Neutrophil (primary cell): ENCODE data around the gene TEX50.
"Not testable (repeated sequence)": the region's sequence is repeated elsewhere in the genome, so short reads cannot be mapped to it uniquely, and the experiment has no call there.

Source experiments
- H3K27ac ChIP-seq: fragments of 200-600 bp; sonication (generic); 2 replicates; pipeline ENCODE4 v1.5.1; 2016; ENCODE audit warnings: mild to moderate bottlenecking, moderate library complexity
- H3K27me3 ChIP-seq: fragments of 200-600 bp; sonication (generic); 2 replicates; pipeline ENCODE4 v1.6.0; 2016; ENCODE audit warnings: mild to moderate bottlenecking
- H3K36me3 ChIP-seq: fragments of 200-600 bp; sonication (generic); 2 replicates; pipeline ENCODE4 v1.5.1; 2017
- H3K4me1 ChIP-seq, 2 experiments: fragments of 200-600 bp in 1 of 2; sonication (generic) in 1 of 2; 1 replicate in 1 of 2; 2 replicates in 1 of 2; pipeline versions ENCODE4 v1.5.1 to v1.6.1; 2013 to 2016; ENCODE audit warnings: low read depth in 1 of 2, low read length in 1 of 2, mild to moderate bottlenecking in 1 of 2, moderate library complexity in 1 of 2; ENCODE audit not compliant: control insufficient read depth in 1 of 2, insufficient read depth in 1 of 2
- H3K4me3 ChIP-seq, 2 experiments: fragments of 200-600 bp in 1 of 2; sonication (generic) in 1 of 2; 1 replicate in 1 of 2; 2 replicates in 1 of 2; pipeline ENCODE4 v1.5.1; 2013 to 2016; ENCODE audit warnings: low read depth in 1 of 2, low read length in 1 of 2, mild to moderate bottlenecking in 1 of 2, moderate library complexity in 1 of 2
- H3K9me3 ChIP-seq: fragments of 200-600 bp; sonication (generic); 2 replicates; pipeline ENCODE4 v1.5.1; 2016
- TF ChIP-seq, protein P1 (sequence below): fragments of 200-600 bp; sonication (generic); IDR thresholded peaks from 2 replicates; pipeline ENCODE4 v1.5.1; 2016; ENCODE audit warnings: antibody characterized with exemption

Gene TEX50

DNA sequence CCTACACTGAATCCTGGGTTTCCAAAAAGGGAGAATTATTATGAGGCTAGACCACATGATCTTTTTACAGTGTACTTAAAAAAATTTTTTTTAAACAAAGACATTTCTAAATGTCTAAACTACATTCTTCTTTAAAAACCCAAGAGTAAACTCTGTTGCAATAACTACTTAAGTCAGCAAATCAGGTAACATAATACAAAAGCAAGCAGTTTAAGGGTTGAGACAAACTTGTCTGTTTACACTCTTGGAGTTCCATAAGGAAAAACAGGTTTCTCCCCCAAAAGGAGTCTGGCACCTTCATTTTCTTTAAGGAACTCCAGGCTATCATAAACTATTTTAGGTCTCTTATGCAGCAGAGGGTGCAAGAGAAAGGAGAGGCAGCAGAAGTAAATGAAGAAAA is 47.0 kb downstream of the TEX50 start:
- H3K9me3 ChIP-seq: no peaks in the 10 kb centered on the region
- H3K27ac ChIP-seq: no peak overlapping the region
- TF ChIP-seq, protein P1, sequence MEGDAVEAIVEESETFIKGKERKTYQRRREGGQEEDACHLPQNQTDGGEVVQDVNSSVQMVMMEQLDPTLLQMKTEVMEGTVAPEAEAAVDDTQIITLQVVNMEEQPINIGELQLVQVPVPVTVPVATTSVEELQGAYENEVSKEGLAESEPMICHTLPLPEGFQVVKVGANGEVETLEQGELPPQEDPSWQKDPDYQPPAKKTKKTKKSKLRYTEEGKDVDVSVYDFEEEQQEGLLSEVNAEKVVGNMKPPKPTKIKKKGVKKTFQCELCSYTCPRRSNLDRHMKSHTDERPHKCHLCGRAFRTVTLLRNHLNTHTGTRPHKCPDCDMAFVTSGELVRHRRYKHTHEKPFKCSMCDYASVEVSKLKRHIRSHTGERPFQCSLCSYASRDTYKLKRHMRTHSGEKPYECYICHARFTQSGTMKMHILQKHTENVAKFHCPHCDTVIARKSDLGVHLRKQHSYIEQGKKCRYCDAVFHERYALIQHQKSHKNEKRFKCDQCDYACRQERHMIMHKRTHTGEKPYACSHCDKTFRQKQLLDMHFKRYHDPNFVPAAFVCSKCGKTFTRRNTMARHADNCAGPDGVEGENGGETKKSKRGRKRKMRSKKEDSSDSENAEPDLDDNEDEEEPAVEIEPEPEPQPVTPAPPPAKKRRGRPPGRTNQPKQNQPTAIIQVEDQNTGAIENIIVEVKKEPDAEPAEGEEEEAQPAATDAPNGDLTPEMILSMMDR: no peak
- no peaks in the 10 kb centered on the region for H3K27me3 ChIP-seq
- H3K4me3 ChIP-seq: no peak overlapping the region
- H3K36me3 ChIP-seq: no peaks in the 10 kb centered on the region
- H3K4me1 ChIP-seq: no peaks in the 10 kb centered on the region

DNA sequence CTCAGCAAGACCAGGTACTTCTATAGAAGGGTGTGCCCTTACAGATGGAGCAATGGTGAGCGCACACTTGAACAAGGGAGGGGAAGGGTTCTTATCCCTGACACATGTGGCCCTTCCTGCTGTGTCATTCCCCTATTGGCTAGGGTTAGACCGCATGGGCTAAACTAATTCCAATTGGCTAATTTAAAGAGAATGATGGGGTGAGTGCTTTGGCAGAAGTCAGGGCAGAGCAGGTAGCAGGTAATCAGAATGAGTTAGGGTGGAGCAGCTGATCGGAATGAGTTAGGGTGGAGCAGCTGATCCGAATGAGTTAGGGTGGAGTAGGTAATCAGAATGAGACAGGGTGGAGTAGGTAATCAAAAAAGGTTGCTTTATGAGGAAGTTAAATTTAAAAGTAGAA is 48.7 kb downstream of the TEX50 start:
- H3K27ac ChIP-seq, H3K9me3 ChIP-seq, H3K4me1 ChIP-seq, H3K36me3 ChIP-seq, H3K27me3 ChIP-seq, H3K4me3 ChIP-seq: not testable (repeated sequence)

DNA sequence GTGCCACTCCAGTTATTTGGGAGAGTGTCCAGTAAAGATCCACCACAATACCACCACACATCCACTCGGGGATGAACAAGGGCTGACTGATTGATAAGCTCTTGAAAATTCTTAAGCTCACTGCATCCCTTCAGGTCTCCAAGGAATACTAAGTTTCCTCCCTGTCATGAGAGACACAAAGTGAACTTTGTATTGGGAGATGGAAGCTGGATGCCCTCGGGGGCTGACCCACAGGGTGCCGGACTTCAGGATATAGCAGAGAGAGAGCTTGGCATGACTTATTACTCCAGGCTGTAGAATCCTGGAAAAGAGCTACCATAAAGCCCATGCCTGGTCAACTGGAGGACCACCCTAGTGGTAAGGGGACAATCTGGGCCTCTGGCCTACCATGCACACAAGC is 50.0 kb downstream of the TEX50 start:
- H3K27me3 ChIP-seq, H3K9me3 ChIP-seq, H3K36me3 ChIP-seq, H3K4me1 ChIP-seq, H3K4me3 ChIP-seq, H3K27ac ChIP-seq: not testable (repeated sequence)
